Stimulated activated memory B cell treated with anti-CD40 and anti-IgM and Interleukin-4, amounts not matched to agents 10 μg/mL and 1 μg/mL and 100 μg/mL, for 72 hours (primary cell): ENCODE measurements around the gene SNCB.

Experiments used
- ATAC-seq: fragments of 150-1000 bp; cut with Tn5 transposase; 2 replicates; pipeline ENCODE4 v1.10.0; 2021
- H3K27ac Mint-ChIP-seq: one replicate; pipeline ENCODE4 v1.8.0; 2022; ENCODE audit warnings: mild to moderate bottlenecking, mixed read lengths
- H3K27me3 Mint-ChIP-seq: one replicate; pipeline ENCODE4 v1.8.0; 2022; ENCODE audit warnings: mixed read lengths
- H3K36me3 Mint-ChIP-seq: one replicate; pipeline ENCODE4 v1.8.0; 2022; ENCODE audit warnings: mixed read lengths
- H3K4me1 Mint-ChIP-seq: one replicate; pipeline ENCODE4 v1.8.0; 2022; ENCODE audit warnings: mixed read lengths
- H3K4me3 Mint-ChIP-seq: one replicate; pipeline ENCODE4 v1.8.0; 2022; ENCODE audit warnings: mild to moderate bottlenecking, moderate library complexity, mixed read lengths
- H3K9me3 Mint-ChIP-seq: one replicate; pipeline ENCODE4 v1.8.0; 2022; ENCODE audit warnings: mixed read lengths

Gene SNCB

GRCh38 chr5:176625966-176626875 lies 4.1 kb downstream of the SNCB start:
- Mint-ChIP-seq H3K9me3 (no peaks in the 10 kb centered on the region), H3K36me3 (no peaks in the 10 kb centered on the region), H3K4me1 (peaks cover 39% of the 10 kb centered on the region), H3K4me3 (no peak overlapping the region), H3K27me3 (peaks cover 43% of the 10 kb centered on the region), H3K27ac (no peak overlapping the region)
- ATAC-seq = no peak

DNA sequence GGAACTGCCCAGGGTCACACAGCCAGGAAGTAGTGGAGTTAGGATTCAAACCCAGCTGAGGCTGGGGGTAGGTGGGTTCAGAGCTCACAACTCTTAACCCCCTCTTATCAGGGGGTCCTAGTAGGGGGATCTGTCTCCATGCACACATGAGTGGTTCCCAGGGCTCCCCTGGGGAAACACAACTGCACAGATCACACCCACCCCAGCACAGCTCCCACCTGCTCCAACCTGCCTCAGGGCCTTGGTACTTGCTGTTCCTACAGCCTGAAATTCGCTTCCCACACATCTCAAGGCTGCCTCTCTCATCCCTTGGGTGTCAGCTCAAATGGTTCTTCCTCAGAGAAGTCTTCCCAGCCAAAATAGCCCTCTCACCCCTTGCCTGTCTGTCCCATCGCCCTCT lies 4.8 kb downstream of the SNCB start:
- ATAC-seq = no peak
- Mint-ChIP-seq H3K27ac (no peak overlapping the region), H3K27me3 (peaks cover 43% of the 10 kb centered on the region), H3K4me3 (no peak overlapping the region), H3K36me3 (no peaks in the 10 kb centered on the region), H3K9me3 (no peaks in the 10 kb centered on the region), H3K4me1 (peaks cover 36% of the 10 kb centered on the region)

DNA sequence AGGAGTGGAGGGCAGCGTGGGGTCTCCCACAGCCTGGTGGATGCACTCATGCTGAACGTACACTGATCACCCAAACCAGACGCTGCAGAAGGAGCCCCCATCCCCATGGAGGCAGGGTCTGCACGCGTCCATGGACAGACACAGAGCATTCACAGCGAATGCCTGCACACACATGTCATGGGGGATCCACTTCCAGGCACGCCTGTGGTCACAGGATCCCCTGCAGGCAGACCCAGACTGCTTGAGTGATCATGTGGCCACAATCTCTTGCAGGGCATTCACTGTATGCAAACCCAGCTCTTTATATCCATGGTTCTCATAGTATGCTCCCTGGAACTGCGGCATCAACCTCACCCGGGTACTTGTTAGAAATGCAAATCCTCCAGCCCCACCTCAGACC lies 5.4 kb downstream of the SNCB start:
- no peaks in the 10 kb centered on the region for H3K36me3 Mint-ChIP-seq
- peaks cover 41% of the 10 kb centered on the region for H3K4me1 Mint-ChIP-seq
- no peak for ATAC-seq
- no peak overlapping the region for H3K27ac Mint-ChIP-seq
- peaks cover 48% of the 10 kb centered on the region for H3K27me3 Mint-ChIP-seq
- no peak overlapping the region for H3K4me3 Mint-ChIP-seq
- H3K9me3 Mint-ChIP-seq = no peaks in the 10 kb centered on the region

DNA sequence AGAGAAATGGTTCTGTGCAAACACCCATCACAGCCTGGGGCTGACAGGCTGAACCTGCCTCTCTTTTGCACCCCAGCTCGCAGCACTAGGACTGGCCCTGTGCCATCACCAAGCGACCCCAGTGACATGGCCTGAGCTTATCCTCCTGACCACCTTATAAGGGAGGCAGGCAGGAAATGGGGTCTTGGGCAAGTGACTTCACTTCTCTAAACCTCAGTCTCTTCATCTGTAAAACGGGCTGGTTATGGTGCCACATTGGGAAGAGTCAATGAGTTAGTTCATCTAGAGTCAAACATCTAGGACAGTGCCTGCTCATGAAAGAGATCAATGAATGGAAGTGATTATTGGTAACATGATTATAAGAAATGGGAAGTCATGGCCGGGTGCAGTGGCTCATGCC lies 6.2 kb downstream of the SNCB start:
- no peak for ATAC-seq
- H3K9me3 Mint-ChIP-seq = no peaks in the 10 kb centered on the region
- no peak overlapping the region for H3K4me3 Mint-ChIP-seq
- H3K27ac Mint-ChIP-seq = no peak overlapping the region
- no peaks in the 10 kb centered on the region for H3K36me3 Mint-ChIP-seq
- peaks cover 56% of the 10 kb centered on the region for H3K27me3 Mint-ChIP-seq
- peaks cover 41% of the 10 kb centered on the region for H3K4me1 Mint-ChIP-seq

GRCh38 chr5:176621661-176622079 lies 8.7 kb downstream of the SNCB start:
- no peaks in the 10 kb centered on the region for H3K9me3 Mint-ChIP-seq
- no peaks in the 10 kb centered on the region for H3K36me3 Mint-ChIP-seq
- peaks cover 21% of the 10 kb centered on the region for H3K4me1 Mint-ChIP-seq
- no peak overlapping the region for H3K4me3 Mint-ChIP-seq
- no peak overlapping the region for H3K27ac Mint-ChIP-seq
- no peak for ATAC-seq
- H3K27me3 Mint-ChIP-seq = peaks cover 61% of the 10 kb centered on the region

DNA sequence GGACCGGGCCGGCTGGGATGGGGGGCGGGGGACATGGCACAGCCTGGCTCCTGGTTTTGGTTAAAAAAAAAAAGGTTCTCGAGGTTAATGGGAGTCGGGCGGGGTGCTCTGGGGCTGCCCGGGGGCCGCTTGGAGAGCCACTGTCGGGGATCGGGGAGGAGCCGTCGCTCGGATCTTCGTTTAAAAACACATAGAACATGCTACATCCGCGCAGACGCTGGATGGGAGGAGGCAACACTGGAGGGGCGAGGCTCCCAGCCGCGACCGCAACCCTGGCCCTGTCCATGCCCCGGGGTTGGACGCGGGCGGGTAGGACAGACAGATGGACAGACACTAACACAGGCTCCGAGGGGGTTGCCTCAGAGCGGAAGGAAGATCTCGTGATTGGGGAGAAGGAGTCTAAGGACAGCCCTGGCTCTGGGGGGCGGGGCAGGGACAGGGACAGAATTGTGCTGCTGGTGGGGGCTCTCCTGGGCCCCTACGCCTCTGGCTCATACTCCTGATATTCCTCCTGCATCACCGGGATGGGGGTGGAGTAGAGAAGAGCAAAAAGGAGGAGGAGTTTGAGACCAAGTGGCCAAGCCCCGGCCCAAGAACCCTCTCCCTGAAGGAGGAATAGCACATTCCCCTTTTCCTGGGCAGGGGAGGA lies 9.9 kb downstream of the SNCB start:
- peaks cover 14% of the 10 kb centered on the region for H3K4me1 Mint-ChIP-seq
- peaks cover 70% of the 10 kb centered on the region for H3K27me3 Mint-ChIP-seq
- no peaks in the 10 kb centered on the region for H3K36me3 Mint-ChIP-seq
- no peak overlapping the region for H3K27ac Mint-ChIP-seq
- peak overlapping the region; percentile 61 for H3K4me3 Mint-ChIP-seq
- no peak for ATAC-seq
- H3K9me3 Mint-ChIP-seq = no peaks in the 10 kb centered on the region

DNA sequence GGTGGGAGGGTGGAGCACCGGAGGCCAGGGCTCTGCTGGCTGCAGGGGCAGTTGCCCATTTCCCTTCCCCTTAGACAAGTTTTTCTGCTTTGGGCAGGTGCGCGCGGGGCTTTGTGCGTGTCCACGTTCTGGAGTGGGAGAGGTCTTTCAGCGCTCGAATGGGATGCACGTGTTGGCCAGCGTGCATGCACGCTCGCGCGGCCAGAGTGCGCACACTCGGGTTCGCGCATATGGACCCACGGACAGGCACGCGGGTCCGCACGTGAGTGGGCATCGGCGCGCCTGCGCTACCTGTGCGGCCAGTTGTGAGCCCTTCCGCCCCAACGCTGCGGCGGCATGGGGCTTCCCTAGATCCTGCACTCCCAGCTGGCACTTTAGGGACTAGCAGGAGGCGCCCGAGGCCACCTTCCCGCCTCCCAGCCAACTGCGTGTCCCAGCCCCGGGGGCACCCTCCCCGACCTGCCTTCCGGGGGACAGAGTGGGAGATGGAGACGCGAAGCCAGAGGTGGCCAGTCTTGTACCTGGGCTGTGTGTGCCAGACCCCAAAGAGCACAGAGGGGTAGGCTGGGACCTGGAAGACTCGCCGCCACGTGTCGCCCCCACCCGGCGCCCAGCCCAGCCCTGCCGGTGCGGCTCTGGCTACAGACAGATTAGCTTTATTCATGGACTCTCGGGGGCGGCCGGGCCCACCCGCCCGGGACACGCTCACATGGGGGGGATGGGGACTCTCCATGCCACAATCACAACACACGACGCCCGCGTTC lies 10.6 kb downstream of the SNCB start:
- Mint-ChIP-seq H3K27me3 (peaks cover 77% of the 10 kb centered on the region), H3K36me3 (no peaks in the 10 kb centered on the region), H3K4me1 (peaks cover 14% of the 10 kb centered on the region), H3K27ac (no peak overlapping the region), H3K4me3 (peak overlapping the region; percentile 61), H3K9me3 (no peaks in the 10 kb centered on the region)
- ATAC-seq = no peak

DNA sequence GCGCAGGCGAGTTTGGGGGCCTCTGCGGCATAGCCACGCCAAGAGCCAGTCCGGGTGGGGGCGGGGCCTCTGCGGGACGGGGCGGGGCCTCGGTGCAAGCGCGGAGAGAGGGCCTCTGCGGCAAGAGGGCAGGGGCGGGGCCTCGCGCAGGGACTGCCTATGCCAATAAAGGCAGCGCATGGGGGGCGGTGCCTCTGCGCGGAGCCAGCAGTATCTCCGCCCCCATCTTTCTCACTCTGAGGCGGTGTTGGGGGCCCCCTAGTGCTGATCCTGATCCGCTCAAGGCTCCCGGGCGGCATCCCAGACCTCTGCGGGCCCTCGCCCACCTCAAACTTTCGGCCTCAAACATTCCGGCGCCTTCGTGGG lies 11.1 kb downstream of the SNCB start:
- Mint-ChIP-seq H3K4me1 (peaks cover 14% of the 10 kb centered on the region), H3K36me3 (no peaks in the 10 kb centered on the region), H3K27me3 (peaks cover 78% of the 10 kb centered on the region), H3K9me3 (no peaks in the 10 kb centered on the region), H3K4me3 (peak overlapping the region; percentile 5), H3K27ac (no peak overlapping the region)
- ATAC-seq = peak; percentile 74

DNA sequence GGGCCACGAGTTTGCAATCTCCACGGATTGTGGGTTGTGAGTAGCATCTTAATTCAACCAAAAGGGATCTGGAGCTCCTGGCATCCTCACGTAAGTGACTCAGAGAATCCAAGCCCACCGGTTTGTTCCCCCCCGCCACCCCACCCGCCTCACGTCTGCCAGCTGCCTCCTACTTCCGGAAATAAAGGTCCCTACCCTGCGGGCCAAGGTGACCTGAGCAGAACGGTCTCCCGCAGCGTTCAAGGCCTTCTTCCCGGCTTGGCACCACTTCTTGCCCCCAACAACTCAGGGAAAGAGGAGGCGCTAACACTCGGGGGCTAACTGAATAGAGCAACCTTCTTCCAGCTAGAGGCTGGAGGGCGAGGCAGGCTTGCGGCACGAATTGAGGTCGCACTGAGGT lies 11.6 kb downstream of the SNCB start:
- Mint-ChIP-seq H3K36me3 (no peaks in the 10 kb centered on the region), H3K27me3 (peaks cover 82% of the 10 kb centered on the region), H3K27ac (no peak overlapping the region), H3K4me3 (peak overlapping the region; percentile 5), H3K9me3 (no peaks in the 10 kb centered on the region), H3K4me1 (peaks cover 14% of the 10 kb centered on the region)
- no peak for ATAC-seq

GRCh38 chr5:176616511-176616910 lies 13.8 kb downstream of the SNCB start:
- H3K4me3 Mint-ChIP-seq = no peak overlapping the region
- ATAC-seq = no peak
- H3K27ac Mint-ChIP-seq = no peak overlapping the region
- H3K27me3 Mint-ChIP-seq = peaks cover 90% of the 10 kb centered on the region
- H3K4me1 Mint-ChIP-seq = peaks cover 14% of the 10 kb centered on the region
- H3K36me3 Mint-ChIP-seq = no peaks in the 10 kb centered on the region
- H3K9me3 Mint-ChIP-seq = no peaks in the 10 kb centered on the region

GRCh38 chr5:176614805-176615478 lies 15.4 kb downstream of the SNCB start:
- H3K9me3 Mint-ChIP-seq = no peaks in the 10 kb centered on the region
- no peaks in the 10 kb centered on the region for H3K36me3 Mint-ChIP-seq
- H3K4me1 Mint-ChIP-seq = peaks cover 5% of the 10 kb centered on the region
- no peak for ATAC-seq
- H3K27me3 Mint-ChIP-seq = peaks cover 77% of the 10 kb centered on the region
- H3K4me3 Mint-ChIP-seq = no peak overlapping the region
- no peak overlapping the region for H3K27ac Mint-ChIP-seq

- no peaks in the 10 kb centered on the region for H3K36me3 Mint-ChIP-seq
- peaks cover 11% of the 10 kb centered on the region for H3K4me1 Mint-ChIP-seq
- no peak overlapping the region for H3K4me3 Mint-ChIP-seq
- no peak overlapping the region for H3K27ac Mint-ChIP-seq
- no peak for ATAC-seq
- peaks cover 56% of the 10 kb centered on the region for H3K27me3 Mint-ChIP-seq
- no peaks in the 10 kb centered on the region for H3K9me3 Mint-ChIP-seq
These were observed 17.5 kb downstream of the SNCB start for GRCh38 chr5:176612855-176613254.

DNA sequence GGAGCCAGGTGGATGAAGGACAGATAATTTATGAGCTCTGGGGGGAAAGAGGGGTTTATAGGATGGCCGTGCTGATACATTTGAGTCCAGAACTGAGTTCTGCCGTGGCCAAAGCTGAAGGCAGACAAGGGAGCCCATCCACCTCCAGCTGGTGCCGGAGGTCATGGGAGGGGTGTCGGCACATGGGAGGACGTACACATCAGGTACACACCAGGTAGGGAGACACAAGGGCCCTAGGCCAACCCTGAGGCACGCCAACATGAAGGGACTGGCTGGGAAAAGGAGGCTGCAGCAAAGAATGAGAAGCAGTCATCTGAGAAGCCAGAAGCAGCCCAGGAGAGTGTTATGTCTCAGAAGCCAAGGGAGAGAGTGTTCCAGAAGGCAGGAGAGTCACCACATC lies 18.3 kb downstream of the SNCB start:
- Mint-ChIP-seq H3K27me3 (peaks cover 48% of the 10 kb centered on the region), H3K4me3 (no peak overlapping the region), H3K9me3 (no peaks in the 10 kb centered on the region), H3K36me3 (no peaks in the 10 kb centered on the region), H3K4me1 (peaks cover 11% of the 10 kb centered on the region), H3K27ac (no peak overlapping the region)
- no peak for ATAC-seq

DNA sequence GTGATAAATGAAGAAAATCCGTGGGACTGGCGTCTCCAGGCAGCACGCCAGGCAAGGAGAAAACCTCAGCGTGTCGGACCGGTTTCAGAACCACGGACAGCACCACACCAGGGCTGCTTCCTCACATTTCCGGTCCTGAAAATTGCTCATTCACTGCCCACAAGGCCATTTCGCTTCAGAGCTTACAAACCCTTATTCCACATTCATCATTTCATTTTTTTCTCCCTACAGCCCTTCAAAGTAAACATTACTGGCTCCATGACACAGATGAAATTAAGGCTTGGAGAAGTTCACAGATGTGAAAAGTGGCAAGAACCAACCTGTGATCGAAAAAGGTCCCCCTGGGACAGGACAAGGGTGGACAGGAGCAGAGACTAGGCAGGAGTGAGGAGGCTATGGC lies 18.9 kb downstream of the SNCB start:
- Mint-ChIP-seq H3K27ac (no peak overlapping the region), H3K9me3 (no peaks in the 10 kb centered on the region), H3K4me1 (peaks cover 11% of the 10 kb centered on the region), H3K36me3 (no peaks in the 10 kb centered on the region), H3K4me3 (no peak overlapping the region), H3K27me3 (peaks cover 42% of the 10 kb centered on the region)
- no peak for ATAC-seq

GRCh38 chr5:176610435-176610773 lies 19.9 kb downstream of the SNCB start:
- Mint-ChIP-seq H3K9me3 (no peaks in the 10 kb centered on the region), H3K27me3 (peaks cover 32% of the 10 kb centered on the region)

More at GRCh38 chr5:176610435-176610773, 19.9 kb downstream of the SNCB start:
- no peak for ATAC-seq
- Mint-ChIP-seq H3K4me3 (peak overlapping the region; percentile 69), H3K27ac (no peak overlapping the region), H3K4me1 (peaks cover 11% of the 10 kb centered on the region), H3K36me3 (no peaks in the 10 kb centered on the region)
